GM23338 (cell line): ENCODE data around the gene STEAP3. TPM values are rescaled to one million over a fixed set of nuclear protein-coding genes. Genes with fewer than 3 reads are reported as not detected.

Experiments
- ATAC-seq: fragments of 200-7000 bp; cut with Tn5 transposase; 3 replicates; pipeline ENCODE4 v1.9.1; 2020
- DNase-seq: peaks from one replicate; pipeline ENCODE4 v3.0.0-alpha.2; 2015; ENCODE audit warnings: low spot score
- H2AFZ ChIP-seq: fragments of 200-600 bp; sonication (generic); 2 replicates; pipeline ENCODE4 v1.8.0; 2016; ENCODE audit warnings: antibody characterized with exemption, mild to moderate bottlenecking, moderate library complexity
- H3F3A ChIP-seq: fragments of 200-600 bp; sonication (generic); replicated peaks from 2 replicates; pipeline ENCODE4 v1.8.0; 2017; ENCODE audit warnings: antibody characterized with exemption, mixed run types, low read depth
- H3K27ac ChIP-seq: fragments of 200-600 bp; sonication (generic); 2 replicates; pipeline ENCODE4 v1.6.1; 2016; ENCODE audit warnings: low read depth
- H3K27me3 ChIP-seq: fragments of 200-600 bp; sonication (generic); 2 replicates; pipeline ENCODE4 v1.8.0; 2016; ENCODE audit warnings: mild to moderate bottlenecking, mixed run types, moderate library complexity; ENCODE audit not compliant: insufficient read depth
- H3K36me3 ChIP-seq: fragments of 200-600 bp; sonication (generic); 2 replicates; pipeline ENCODE4 v1.8.0; 2016; ENCODE audit warnings: mild to moderate bottlenecking; ENCODE audit not compliant: insufficient read depth
- H3K4me1 ChIP-seq: fragments of 200-600 bp; sonication (generic); 2 replicates; pipeline ENCODE4 v1.8.0; 2016; ENCODE audit warnings: mild to moderate bottlenecking, moderate library complexity; ENCODE audit not compliant: insufficient read depth
- H3K4me2 ChIP-seq: fragments of 200-600 bp; sonication (generic); 2 replicates; pipeline ENCODE4 v1.7.1; 2017; ENCODE audit warnings: mixed run types
- H3K4me3 ChIP-seq: fragments of 200-600 bp; sonication (generic); 2 replicates; pipeline ENCODE4 v1.6.1; 2016; ENCODE audit warnings: mixed run types
- H3K79me2 ChIP-seq: fragments of 200-600 bp; sonication (generic); replicated peaks from 2 replicates; pipeline ENCODE4 v1.8.0; 2017; ENCODE audit warnings: mild to moderate bottlenecking; ENCODE audit not compliant: insufficient read depth
- H3K9me2 ChIP-seq: fragments of 200-600 bp; sonication (generic); 2 replicates; pipeline ENCODE4 v1.8.0; 2017; ENCODE audit not compliant: insufficient read depth
- H4K20me1 ChIP-seq: fragments of 200-600 bp; sonication (generic); replicated peaks from 2 replicates; pipeline ENCODE4 v1.8.0; 2017; ENCODE audit warnings: mild to moderate bottlenecking; ENCODE audit not compliant: insufficient read depth
- H3K27ac Mint-ChIP-seq: 2 replicates; pipeline ENCODE4 v1.8.0; 2020; ENCODE audit warnings: inconsistent platforms, mild to moderate bottlenecking, moderate library complexity, mixed read lengths
- H3K27me3 Mint-ChIP-seq: 3 replicates; pipeline ENCODE4 v1.8.0; 2022; ENCODE audit warnings: low read depth, mild to moderate bottlenecking, moderate library complexity, mixed read lengths, inconsistent platforms; ENCODE audit not compliant: insufficient read depth, poor library complexity
- H3K36me3 Mint-ChIP-seq: 3 replicates; pipeline ENCODE4 v1.8.0; 2021; ENCODE audit warnings: low read depth, mild to moderate bottlenecking, inconsistent platforms, moderate library complexity, mixed read lengths
- H3K4me1 Mint-ChIP-seq: 3 replicates; pipeline ENCODE4 v1.8.0; 2020; ENCODE audit warnings: mild to moderate bottlenecking, inconsistent platforms, mixed read lengths
- H3K4me3 Mint-ChIP-seq: 3 replicates; pipeline ENCODE4 v1.8.0; 2021; ENCODE audit warnings: moderate library complexity, mild to moderate bottlenecking, inconsistent platforms, mixed read lengths
- H3K9me3 Mint-ChIP-seq: 3 replicates; pipeline ENCODE4 v1.8.0; 2020; ENCODE audit warnings: moderate library complexity, mild to moderate bottlenecking, inconsistent platforms, mixed read lengths
- CREB1 ChIP-seq: fragments of 250-450 bp; sonication (Bioruptor Pico); IDR thresholded peaks from 2 replicates; pipeline ENCODE4 v1.5.0; 2020; ENCODE audit warnings: low read depth, mild to moderate bottlenecking, moderate library complexity
- EZH2 ChIP-seq: fragments of 200-600 bp; sonication (generic); IDR thresholded peaks from one replicate; pipeline ENCODE4 v1.8.0; 2017; ENCODE audit warnings: antibody characterized with exemption, mild to moderate bottlenecking, low read depth; ENCODE audit not compliant: unreplicated experiment
- EZH2phosphoT487 ChIP-seq: fragments of 200-600 bp; sonication (generic); IDR thresholded peaks from one replicate; pipeline ENCODE4 v1.8.1; 2018; ENCODE audit warnings: antibody characterized with exemption; ENCODE audit not compliant: unreplicated experiment
- JUNB ChIP-seq: IDR thresholded peaks from one replicate; pipeline ENCODE4 v1.6.1; 2016; ENCODE audit warnings: antibody characterized with exemption; ENCODE audit not compliant: unreplicated experiment
- NANOG ChIP-seq: IDR thresholded peaks from 2 replicates; pipeline ENCODE4 v1.6.1; 2016; ENCODE audit warnings: antibody characterized with exemption, borderline replicate concordance
- POLR2AphosphoS5 ChIP-seq: IDR thresholded peaks from 2 replicates; pipeline ENCODE4 v1.6.1; 2016; ENCODE audit warnings: antibody characterized with exemption, low read depth
- REST ChIP-seq: IDR thresholded peaks from one replicate; pipeline ENCODE4 v1.6.1; 2018; ENCODE audit warnings: antibody characterized with exemption; ENCODE audit not compliant: unreplicated experiment
- STAT1 ChIP-seq: IDR thresholded peaks from one replicate; pipeline ENCODE4 v1.6.1; 2016; ENCODE audit warnings: antibody characterized with exemption; ENCODE audit not compliant: unreplicated experiment
- ZNF114 ChIP-seq: fragments of 250-450 bp; sonication (Bioruptor Pico); IDR thresholded peaks from 2 replicates; pipeline ENCODE4 v1.5.0; 2020; ENCODE audit warnings: mild to moderate bottlenecking, moderate library complexity
- ZNF331 ChIP-seq: fragments of 250-450 bp; sonication (Bioruptor Pico); IDR thresholded peaks from 2 replicates; pipeline ENCODE4 v1.5.0; 2020; ENCODE audit warnings: low read depth, mild to moderate bottlenecking, moderate library complexity
- ZNF462 ChIP-seq: fragments of 250-450 bp; sonication (Bioruptor Pico); IDR thresholded peaks from 2 replicates; pipeline ENCODE4 v1.5.0; 2020; ENCODE audit warnings: mild to moderate bottlenecking, moderate library complexity
- polyA plus RNA-seq: library from polyadenylated mRNA; unstranded; fragments of >200 nt; fragmentation: Nextera tagmentation; extraction: Ambion mirVana; gene quantifications from 2 replicates; pipeline ENCODE4 v1.2.1, GENCODE V29; 2016
- total RNA-seq: library from RNA; depleted of rRNA; stranded (reverse); fragments of >200 nt; shearing (Covaris generic); gene quantifications from 2 replicates; pipeline ENCODE4 v1.2.3, GENCODE V29; 2014
- TF ChIP-seq, protein P1 (sequence below): IDR thresholded peaks from 2 replicates; pipeline ENCODE4 v1.6.1; 2016; ENCODE audit warnings: antibody characterized with exemption
- TF ChIP-seq, protein P2 (sequence below), 2 experiments: fragments of 200-600 bp in 1 of 2; sonication (generic) in 1 of 2; conservative IDR thresholded peaks; 2 replicates each; pipeline versions ENCODE4 v1.5.1 to v1.6.1; 2016 to 2017; ENCODE audit warnings: antibody characterized with exemption in 2 of 2, low read depth in 2 of 2, mild to moderate bottlenecking in 2 of 2, moderate library complexity in 1 of 2

The STEAP3 gene
- total and polyA plus RNA-seq, 2 experiments from 2014 or later, result 8.6 to 27.3 TPM

DNA sequence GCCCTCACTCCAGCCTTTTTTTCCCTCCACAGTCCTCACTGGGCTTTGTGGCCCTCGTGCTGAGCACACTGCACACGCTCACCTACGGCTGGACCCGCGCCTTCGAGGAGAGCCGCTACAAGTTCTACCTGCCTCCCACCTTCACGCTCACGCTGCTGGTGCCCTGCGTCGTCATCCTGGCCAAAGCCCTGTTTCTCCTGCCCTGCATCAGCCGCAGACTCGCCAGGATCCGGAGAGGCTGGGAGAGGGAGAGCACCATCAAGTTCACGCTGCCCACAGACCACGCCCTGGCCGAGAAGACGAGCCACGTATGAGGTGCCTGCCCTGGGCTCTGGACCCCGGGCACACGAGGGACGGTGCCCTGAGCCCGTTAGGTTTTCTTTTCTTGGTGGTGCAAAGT lies 39.4 kb downstream of the STEAP3 start:
- Histone ChIP-seq H4K20me1 (no peaks in the 10 kb centered on the region; the same call in 1 of the 2 replicates), H3K4me3 (no peak overlapping the region), H3K79me2 (no peaks in the 10 kb centered on the region), H3F3A (no peaks in the 10 kb centered on the region), H3K27ac (no peak overlapping the region), H3K36me3 (no peaks in the 10 kb centered on the region; the same call in 1 of the 2 replicates), H2AFZ (no peak overlapping the region), H3K9me2 (no peaks in the 10 kb centered on the region), H3K4me2 (no peak overlapping the region), H3K4me1 (peaks cover 15% of the 10 kb centered on the region), H3K27me3 (no peaks in the 10 kb centered on the region)
- Mint-ChIP-seq H3K9me3 (no peaks in the 10 kb centered on the region), H3K27ac (no peak overlapping the region), H3K27me3 (peaks cover 3% of the 10 kb centered on the region), H3K4me1 (peaks cover 35% of the 10 kb centered on the region), H3K36me3 (peaks cover 15% of the 10 kb centered on the region), H3K4me3 (no peak overlapping the region)
- DNase-seq (no peak), ATAC-seq (no peak)
- TF ChIP-seq, protein P1, sequence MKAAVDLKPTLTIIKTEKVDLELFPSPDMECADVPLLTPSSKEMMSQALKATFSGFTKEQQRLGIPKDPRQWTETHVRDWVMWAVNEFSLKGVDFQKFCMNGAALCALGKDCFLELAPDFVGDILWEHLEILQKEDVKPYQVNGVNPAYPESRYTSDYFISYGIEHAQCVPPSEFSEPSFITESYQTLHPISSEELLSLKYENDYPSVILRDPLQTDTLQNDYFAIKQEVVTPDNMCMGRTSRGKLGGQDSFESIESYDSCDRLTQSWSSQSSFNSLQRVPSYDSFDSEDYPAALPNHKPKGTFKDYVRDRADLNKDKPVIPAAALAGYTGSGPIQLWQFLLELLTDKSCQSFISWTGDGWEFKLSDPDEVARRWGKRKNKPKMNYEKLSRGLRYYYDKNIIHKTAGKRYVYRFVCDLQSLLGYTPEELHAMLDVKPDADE, result no peak
- no peak for TF ChIP-seq EZH2phosphoT487
- TF ChIP-seq CREB1 (CRISPR knock-in tag), result no peak
- no peak for TF ChIP-seq JUNB
- TF ChIP-seq REST, result no peak
- no peak for TF ChIP-seq POLR2AphosphoS5
- no peak for TF ChIP-seq NANOG
- TF ChIP-seq STAT1, result no peak
- no peak for TF ChIP-seq ZNF331 (CRISPR knock-in tag)
- TF ChIP-seq, protein P2, sequence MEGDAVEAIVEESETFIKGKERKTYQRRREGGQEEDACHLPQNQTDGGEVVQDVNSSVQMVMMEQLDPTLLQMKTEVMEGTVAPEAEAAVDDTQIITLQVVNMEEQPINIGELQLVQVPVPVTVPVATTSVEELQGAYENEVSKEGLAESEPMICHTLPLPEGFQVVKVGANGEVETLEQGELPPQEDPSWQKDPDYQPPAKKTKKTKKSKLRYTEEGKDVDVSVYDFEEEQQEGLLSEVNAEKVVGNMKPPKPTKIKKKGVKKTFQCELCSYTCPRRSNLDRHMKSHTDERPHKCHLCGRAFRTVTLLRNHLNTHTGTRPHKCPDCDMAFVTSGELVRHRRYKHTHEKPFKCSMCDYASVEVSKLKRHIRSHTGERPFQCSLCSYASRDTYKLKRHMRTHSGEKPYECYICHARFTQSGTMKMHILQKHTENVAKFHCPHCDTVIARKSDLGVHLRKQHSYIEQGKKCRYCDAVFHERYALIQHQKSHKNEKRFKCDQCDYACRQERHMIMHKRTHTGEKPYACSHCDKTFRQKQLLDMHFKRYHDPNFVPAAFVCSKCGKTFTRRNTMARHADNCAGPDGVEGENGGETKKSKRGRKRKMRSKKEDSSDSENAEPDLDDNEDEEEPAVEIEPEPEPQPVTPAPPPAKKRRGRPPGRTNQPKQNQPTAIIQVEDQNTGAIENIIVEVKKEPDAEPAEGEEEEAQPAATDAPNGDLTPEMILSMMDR (conservative IDR thresholded peaks at IDR 0.05; ENCODE audit: low read depth in 2 of 2), result no peak
- no peak for TF ChIP-seq EZH2
- no peak for TF ChIP-seq ZNF114 (CRISPR knock-in tag)
- no peak for TF ChIP-seq ZNF462
